Kidney epithelial cell (primary cell): ENCODE results near the gene ADGRG1. TPM values are rescaled to one million over a fixed set of nuclear protein-coding genes. Genes with fewer than 3 reads are reported as not detected.
A peak's percentile ranks its signal among the peaks of the same experiment; 100 is the strongest.
"Not testable (repeated sequence)": the region's sequence is repeated elsewhere in the genome, so short reads cannot be mapped to it uniquely, and the experiment has no call there.

ENCODE experiments used
- DNase-seq: peaks from one replicate; pipeline ENCODE4 v3.0.0-alpha.2; 2010; ENCODE audit warnings: low read depth
- H3K27me3 ChIP-seq: 2 replicates; pipeline ENCODE4 v1.6.0; 2011; ENCODE audit warnings: low read length; ENCODE audit not compliant: control insufficient read depth, insufficient read depth
- H3K36me3 ChIP-seq: 2 replicates; pipeline ENCODE4 v1.5.1; 2011; ENCODE audit warnings: low read length; ENCODE audit not compliant: control insufficient read depth, insufficient read depth
- H3K4me3 ChIP-seq: 2 replicates; pipeline ENCODE4 v1.5.1; 2011; ENCODE audit warnings: low read depth, mild to moderate bottlenecking, control low read depth, low read length
- CTCF ChIP-seq: IDR thresholded peaks from 2 replicates; pipeline ENCODE4 v1.5.1; 2011; ENCODE audit warnings: mild to moderate bottlenecking, moderate library complexity, low read length, control low read depth, inconsistent platforms; ENCODE audit not compliant: insufficient read depth, poor library complexity, severe bottlenecking
- total RNA-seq: library from RNA; depleted of rRNA; stranded (reverse); fragments of >200 nt; gene quantifications from 2 replicates; pipeline ENCODE4 v1.2.3, GENCODE V29; 2015

The ADGRG1 gene
- total RNA-seq, 1 donor from 2014 or later: 150 TPM

- no peaks in the 10 kb centered on the region for H3K27me3 ChIP-seq
- H3K36me3 ChIP-seq: no peaks in the 10 kb centered on the region
- DNase-seq: no peak
- H3K4me3 ChIP-seq: no peak overlapping the region
- TF ChIP-seq CTCF: no peak
Observed at GRCh38 chr16:57593990-57594389, 34.4 kb upstream of the ADGRG1 start.

- Histone ChIP-seq H3K4me3 (no peak overlapping the region), H3K27me3 (no peaks in the 10 kb centered on the region), H3K36me3 (no peaks in the 10 kb centered on the region)
- no peak for DNase-seq
- TF ChIP-seq CTCF: no peak
Observed at GRCh38 chr16:57594531-57595031, 33.8 kb upstream of the ADGRG1 start.

DNA sequence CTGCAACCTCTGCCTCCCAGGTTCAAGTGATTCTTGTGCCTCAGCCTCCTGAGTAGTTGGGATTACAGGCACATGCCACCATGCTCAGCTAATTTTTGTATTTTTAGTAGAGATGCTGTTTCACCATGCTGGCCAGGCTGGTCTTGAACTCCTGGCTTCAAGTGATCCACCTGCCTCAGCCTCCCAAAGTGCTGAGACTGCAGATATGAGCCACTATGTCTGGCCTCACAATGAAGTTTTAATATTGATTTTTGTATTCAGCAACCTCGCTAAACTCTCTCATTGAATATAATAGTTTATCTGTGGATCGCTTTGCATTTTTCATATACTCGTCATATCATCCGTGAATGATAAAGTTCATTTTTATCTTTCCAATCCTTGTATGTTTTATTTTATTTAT, 32.2 kb upstream of the ADGRG1 start:
- DNase-seq, H3K4me3 ChIP-seq, H3K36me3 ChIP-seq, H3K27me3 ChIP-seq: not testable (repeated sequence)

DNA sequence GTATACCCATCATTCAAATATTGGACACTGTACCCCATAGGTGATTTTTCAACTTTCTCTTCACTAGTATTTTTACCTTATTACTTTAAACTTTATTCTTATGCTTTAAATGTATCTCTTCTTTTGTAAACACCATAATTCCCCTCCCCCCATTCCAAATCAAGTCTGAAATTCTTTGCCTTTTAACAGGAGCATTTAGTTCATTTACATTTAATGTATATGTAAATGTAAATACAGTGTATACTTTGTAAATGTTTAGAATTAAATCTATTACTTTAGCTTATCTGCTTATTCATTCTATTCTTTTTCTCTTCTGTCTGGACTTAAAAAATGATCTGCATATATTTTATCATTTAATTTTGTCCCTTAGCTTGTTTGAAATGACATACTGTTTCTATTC, 30.0 kb upstream of the ADGRG1 start:
- no peaks in the 10 kb centered on the region for H3K36me3 ChIP-seq
- no peak overlapping the region for H3K4me3 ChIP-seq
- H3K27me3 ChIP-seq: no peaks in the 10 kb centered on the region
- no peak for TF ChIP-seq CTCF
- DNase-seq: no peak

GRCh38 chr16:57600048-57600835, 28.2 kb upstream of the ADGRG1 start:
- Histone ChIP-seq H3K4me3 (no peak overlapping the region), H3K36me3 (no peaks in the 10 kb centered on the region), H3K27me3 (no peaks in the 10 kb centered on the region)
- TF ChIP-seq CTCF: peak; percentile 96
- no peak for DNase-seq

- Histone ChIP-seq H3K36me3 (no peaks in the 10 kb centered on the region), H3K4me3 (no peak overlapping the region), H3K27me3 (no peaks in the 10 kb centered on the region)
- TF ChIP-seq CTCF: no peak
- no peak for DNase-seq
Observed at GRCh38 chr16:57600952-57601580, 27.4 kb upstream of the ADGRG1 start.
